ENCODE measurements around the gene ZNF646.

Gene ZNF646

DNA sequence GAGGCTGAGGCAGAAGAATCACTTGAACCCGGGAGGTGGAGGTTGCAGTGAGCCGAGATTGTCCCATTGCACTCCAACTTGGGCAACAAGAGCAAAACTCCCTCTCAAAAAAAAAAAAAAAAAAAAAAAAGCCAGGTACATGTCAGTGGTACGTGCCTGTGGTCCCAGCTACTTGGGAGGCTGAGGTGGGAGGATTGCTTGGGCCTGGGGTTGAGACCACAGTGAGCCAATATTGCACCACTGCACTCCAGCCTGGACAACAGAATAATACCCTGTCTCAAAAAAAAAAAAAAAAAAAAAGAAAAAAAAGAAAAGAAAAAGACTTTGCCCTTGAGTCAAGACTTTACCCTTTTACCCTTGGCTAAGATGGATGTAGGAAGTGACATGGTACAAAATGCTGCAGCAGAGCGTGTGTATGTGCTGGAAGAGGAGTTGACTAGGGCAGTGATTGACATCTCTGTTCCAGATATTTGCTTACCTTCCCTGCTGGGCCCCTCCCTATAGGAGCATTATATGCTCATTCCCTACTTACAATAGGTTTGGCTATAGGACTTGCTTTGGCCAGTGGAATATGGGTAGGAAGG, 30.2 kb upstream of the ZNF646 start:
- Histone ChIP-seq H3K36me3 (replicated peaks; ENCODE audit: insufficient read depth, low read length) (no peaks in the 10 kb centered on the region), H3K9ac (ENCODE audit: low read length) (no peak overlapping the region), H3F3A (ENCODE audit: insufficient read depth, low read length) (no peaks in the 10 kb centered on the region), H3K79me2 (ENCODE audit: low read length) (no peaks in the 10 kb centered on the region), H3K4me2 (ENCODE audit: low read depth, low read length) (no peak overlapping the region), H3K4me3 (ENCODE audit: low read length) (no peak overlapping the region), H3K27ac (ENCODE audit: low read length) (no peak overlapping the region), H3K9me2 (replicated peaks; ENCODE audit: insufficient read depth, low read length) (no peaks in the 10 kb centered on the region), H2AFZ (ENCODE audit: low read length) (no peak overlapping the region), H3K4me1 (ENCODE audit: low read length) (no peaks in the 10 kb centered on the region), H4K20me1 (ENCODE audit: insufficient read depth, low read length) (no peaks in the 10 kb centered on the region), H3K9me3 (replicated peaks; ENCODE audit: insufficient read depth, low read length) (no peaks in the 10 kb centered on the region), H3K27me3 (replicated peaks; ENCODE audit: insufficient read depth, low read length) (no peaks in the 10 kb centered on the region)
- no peak for TF ChIP-seq CTCF (IDR thresholded peaks at IDR 0.05; ENCODE audit: low read length)
- TF ChIP-seq EZH2phosphoT487 (IDR thresholded peaks at IDR 0.05; ENCODE audit: low read length), result no peak
- TF ChIP-seq EZH2 (optimal IDR thresholded peaks at IDR 0.05; ENCODE audit: low read depth, low read length), result no peak
- no peak for DNase-seq

- Histone ChIP-seq H3K4me1 (ENCODE audit: low read length) (no peaks in the 10 kb centered on the region), H3K4me3 (ENCODE audit: low read length) (no peak overlapping the region), H3K9me2 (replicated peaks; ENCODE audit: insufficient read depth, low read length) (no peaks in the 10 kb centered on the region), H2AFZ (ENCODE audit: low read length) (no peak overlapping the region), H3K4me2 (ENCODE audit: low read depth, low read length) (no peak overlapping the region), H3K36me3 (replicated peaks; ENCODE audit: insufficient read depth, low read length) (no peaks in the 10 kb centered on the region), H3K79me2 (ENCODE audit: low read length) (no peaks in the 10 kb centered on the region), H3K27me3 (replicated peaks; ENCODE audit: insufficient read depth, low read length) (no peaks in the 10 kb centered on the region), H3K9ac (ENCODE audit: low read length) (no peak overlapping the region), H3F3A (ENCODE audit: insufficient read depth, low read length) (no peaks in the 10 kb centered on the region), H4K20me1 (ENCODE audit: insufficient read depth, low read length) (no peaks in the 10 kb centered on the region), H3K9me3 (replicated peaks; ENCODE audit: insufficient read depth, low read length) (no peaks in the 10 kb centered on the region), H3K27ac (ENCODE audit: low read length) (no peak overlapping the region)
- DNase-seq, result no peak
- TF ChIP-seq EZH2 (optimal IDR thresholded peaks at IDR 0.05; ENCODE audit: low read depth, low read length) (no peak), CTCF (IDR thresholded peaks at IDR 0.05; ENCODE audit: low read length) (no peak), EZH2phosphoT487 (IDR thresholded peaks at IDR 0.05; ENCODE audit: low read length) (no peak)
Observed at GRCh38 chr16:31050280-31051030, 23.8 kb upstream of the ZNF646 start.

- DNase-seq, result no peak
- Histone ChIP-seq H3K9ac (ENCODE audit: low read length) (no peak overlapping the region), H2AFZ (ENCODE audit: low read length) (no peak overlapping the region)
Observed at GRCh38 chr16:31052114-31052513, 22.1 kb upstream of the ZNF646 start.

More at GRCh38 chr16:31052114-31052513, 22.1 kb upstream of the ZNF646 start:
- Histone ChIP-seq H3K27me3 (replicated peaks; ENCODE audit: insufficient read depth, low read length) (no peaks in the 10 kb centered on the region), H3K36me3 (replicated peaks; ENCODE audit: insufficient read depth, low read length) (no peaks in the 10 kb centered on the region), H3K4me2 (ENCODE audit: low read depth, low read length) (no peak overlapping the region), H3K4me3 (ENCODE audit: low read length) (no peak overlapping the region), H3K27ac (ENCODE audit: low read length) (no peak overlapping the region), H3K79me2 (ENCODE audit: low read length) (no peaks in the 10 kb centered on the region), H3K9me2 (replicated peaks; ENCODE audit: insufficient read depth, low read length) (no peaks in the 10 kb centered on the region), H3K9me3 (replicated peaks; ENCODE audit: insufficient read depth, low read length) (no peaks in the 10 kb centered on the region), H3K4me1 (ENCODE audit: low read length) (no peaks in the 10 kb centered on the region), H4K20me1 (ENCODE audit: insufficient read depth, low read length) (no peaks in the 10 kb centered on the region), H3F3A (ENCODE audit: insufficient read depth, low read length) (no peaks in the 10 kb centered on the region)
- TF ChIP-seq EZH2phosphoT487 (IDR thresholded peaks at IDR 0.05; ENCODE audit: low read length), result no peak
- no peak for TF ChIP-seq EZH2 (optimal IDR thresholded peaks at IDR 0.05; ENCODE audit: low read depth, low read length)
- no peak for TF ChIP-seq CTCF (IDR thresholded peaks at IDR 0.05; ENCODE audit: low read length)

Data from MM.1S (cell line).